ENCODE results near the gene LCT.
"Not testable (repeated sequence)": the region's sequence is repeated elsewhere in the genome, so short reads cannot be mapped to it uniquely, and the experiment has no call there.

LCT gene

DNA sequence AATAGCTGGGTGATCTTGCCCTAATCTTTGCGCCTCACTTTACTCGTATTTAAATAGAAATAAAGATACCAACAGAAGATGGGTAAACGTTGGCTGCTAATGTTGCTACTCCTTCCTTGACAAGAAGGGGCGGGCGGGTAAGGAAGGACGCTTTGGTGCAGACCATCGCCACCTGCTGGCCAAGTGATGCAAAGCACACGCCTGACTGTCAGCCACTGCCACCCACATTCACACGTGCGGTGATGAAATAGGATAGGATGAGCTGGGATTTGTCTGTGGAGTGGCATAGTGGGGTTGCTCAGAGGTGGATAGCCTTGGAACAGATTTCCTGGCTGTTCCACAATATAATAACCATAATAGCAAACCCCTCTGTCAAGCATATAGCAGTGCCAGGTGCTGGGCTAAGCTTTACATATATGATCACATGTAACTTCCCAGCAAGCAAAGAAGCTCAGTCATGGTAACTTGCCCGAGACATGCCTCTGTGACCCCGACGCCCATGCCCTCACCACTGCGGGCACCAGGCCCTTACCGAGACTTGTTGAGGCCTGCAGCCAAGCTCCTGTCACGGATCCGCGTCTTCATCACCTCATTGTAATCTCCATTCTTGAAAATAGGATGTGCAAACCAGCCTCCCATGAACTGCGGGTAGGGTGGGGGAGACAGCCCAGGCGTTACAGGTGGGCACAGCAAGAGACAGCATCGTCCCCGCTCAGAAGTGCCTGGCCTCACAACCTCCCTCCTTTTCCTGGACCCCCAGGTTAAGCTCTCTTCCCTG is 39.3 kb downstream of the LCT start:
- DNase-seq: peak; percentile 14

DNA sequence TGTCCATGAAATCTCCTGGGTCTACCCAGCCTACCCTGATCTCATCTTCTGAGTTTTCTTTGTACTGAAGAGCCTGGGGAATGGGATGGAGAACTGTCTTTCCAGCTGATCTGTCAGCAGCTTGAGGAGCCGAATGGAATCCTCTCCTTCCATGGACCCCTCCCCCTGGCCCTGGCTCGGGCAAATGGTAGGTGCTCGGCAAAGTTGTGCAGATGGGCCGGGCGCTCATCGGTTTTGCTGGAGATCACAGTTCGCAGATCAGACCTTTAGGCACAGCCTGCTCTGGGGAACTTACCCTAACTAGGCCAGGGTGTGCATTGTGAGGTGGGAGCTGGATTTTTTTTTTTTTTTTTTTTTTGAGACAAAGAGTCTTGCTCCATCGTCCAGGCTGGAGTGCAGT is 40.4 kb downstream of the LCT start:
- no peak for DNase-seq

GRCh38 chr2:135795641-135796040 is 41.3 kb downstream of the LCT start:
- DNase-seq: not testable (repeated sequence)

DNA sequence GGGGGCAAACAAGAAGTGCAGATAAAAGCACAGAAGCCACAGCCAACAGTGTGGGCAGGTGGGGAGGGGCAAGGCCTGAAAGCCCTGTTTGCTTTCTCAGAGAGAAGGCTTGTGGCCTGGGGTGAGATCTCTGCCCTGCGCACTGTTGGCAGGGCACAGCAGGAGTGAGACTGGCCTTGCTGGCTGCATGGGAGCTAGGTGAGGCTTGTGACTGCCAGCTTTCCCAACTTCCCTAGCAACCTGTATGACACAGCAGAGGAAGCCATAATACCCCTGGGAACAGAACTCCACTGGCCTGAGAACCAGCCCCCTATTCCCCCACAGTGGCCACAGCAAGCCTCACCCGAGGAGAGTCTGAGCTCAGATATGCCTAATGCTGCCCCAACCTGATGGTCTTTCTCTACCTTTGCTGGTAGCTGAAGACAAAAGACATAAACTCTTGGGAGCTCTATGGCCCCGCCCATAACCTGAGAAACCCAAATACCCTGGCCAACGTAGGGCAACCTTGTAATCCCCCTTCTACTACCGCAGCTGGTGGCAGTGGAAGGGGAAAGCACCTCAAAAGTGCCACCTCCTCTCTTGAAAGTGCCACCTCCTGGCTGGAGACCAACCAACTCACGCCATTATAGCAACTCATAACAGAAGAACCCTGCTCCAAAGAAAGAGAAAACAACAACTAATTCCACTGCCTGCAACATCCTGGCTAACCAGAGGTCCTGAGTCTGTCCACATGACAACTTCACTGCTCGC is 44.4 kb downstream of the LCT start:
- DNase-seq: no peak

DNA sequence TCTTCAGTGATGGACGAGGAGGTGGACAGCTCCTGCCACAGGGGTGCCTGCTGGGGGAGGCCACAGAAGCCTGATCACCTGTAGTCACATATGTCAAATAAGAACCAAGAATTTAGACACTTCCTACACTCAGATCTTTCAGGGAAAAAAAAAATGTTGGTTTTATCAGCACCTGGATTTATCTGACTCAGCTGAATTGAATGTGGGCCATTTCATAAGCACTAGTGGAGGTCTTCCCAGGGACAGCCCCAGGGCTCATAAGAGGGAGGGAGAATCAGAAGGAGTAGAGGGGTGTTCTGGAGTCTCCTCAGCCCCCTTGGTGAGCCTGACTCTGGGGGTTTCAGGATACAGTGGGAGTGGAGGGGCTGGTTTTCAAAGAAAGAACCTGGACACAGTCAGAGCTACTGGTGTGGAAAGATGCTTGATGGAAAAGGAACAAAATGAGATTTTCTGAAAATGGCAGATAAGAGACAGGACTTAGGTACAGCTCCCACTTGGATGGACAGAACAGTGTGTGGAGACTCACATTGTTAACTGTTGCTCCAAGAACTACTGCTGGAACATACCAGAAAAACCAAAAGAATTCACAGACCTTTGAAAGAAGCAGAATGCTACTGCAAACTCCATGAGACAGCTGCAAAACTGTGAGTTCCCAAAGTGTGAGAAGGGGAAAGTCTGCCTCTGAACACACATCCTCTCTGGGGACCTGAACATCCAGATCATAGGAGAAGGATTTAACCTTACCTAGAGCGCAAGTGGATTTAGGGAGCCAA is 45.4 kb downstream of the LCT start:
- DNase-seq: no peak

DNA sequence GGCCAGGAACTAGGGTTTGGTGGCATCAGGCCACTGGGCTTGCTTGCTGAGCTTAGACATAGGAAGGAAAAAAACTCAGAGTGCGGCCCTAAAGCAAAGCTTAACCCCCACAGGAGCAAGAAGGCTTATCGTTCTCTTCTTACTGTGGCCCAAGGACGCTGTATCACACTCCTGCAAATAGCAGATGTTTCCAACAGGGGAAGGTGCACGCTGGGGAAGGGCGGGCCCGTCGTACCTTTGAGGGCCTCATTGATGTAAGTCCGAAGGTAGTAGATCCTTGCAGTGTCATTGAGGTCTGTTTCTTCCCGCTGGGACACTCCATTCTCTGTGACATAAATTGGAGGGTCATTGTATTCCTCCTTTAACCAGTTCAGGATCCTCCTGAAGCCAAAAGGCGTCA is 46.6 kb downstream of the LCT start:
- no peak for DNase-seq

DNA sequence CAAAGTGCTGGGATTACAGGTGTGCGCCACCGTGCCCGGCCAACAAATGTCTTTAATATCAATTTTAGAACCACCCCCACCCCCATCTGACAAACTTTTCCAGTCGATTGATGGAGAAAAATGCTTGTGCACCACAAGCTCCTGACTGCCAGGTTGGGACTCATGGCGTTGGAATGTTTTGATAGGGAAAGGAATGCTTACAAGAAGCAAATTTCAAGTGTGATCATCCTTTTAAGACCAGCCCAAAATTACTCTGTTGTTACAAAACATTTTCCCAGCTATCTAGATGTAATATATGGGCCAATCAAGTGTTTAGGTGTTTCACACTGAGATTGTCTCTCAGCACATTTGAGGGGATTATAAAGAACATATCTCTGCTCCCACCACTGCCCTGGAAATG is 50.2 kb downstream of the LCT start:
- DNase-seq: no peak

DNA sequence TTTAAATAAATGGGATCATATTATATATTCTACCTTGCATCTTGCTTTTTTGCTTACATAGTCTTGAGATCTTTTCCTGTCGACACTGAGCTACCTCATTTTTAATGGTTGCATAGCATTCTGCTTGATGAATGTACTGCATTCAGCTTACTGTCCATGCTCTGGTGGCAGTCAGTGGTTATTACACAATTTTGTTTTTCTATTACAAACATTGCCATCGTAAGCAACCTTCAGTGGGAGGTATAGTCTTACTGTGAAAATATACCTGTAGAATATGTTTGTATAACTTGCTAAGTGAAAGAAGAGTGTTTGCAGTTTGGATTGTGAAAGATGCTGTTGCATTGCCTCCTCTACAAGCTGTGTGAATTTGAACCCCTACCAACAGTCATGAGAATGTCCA is 52.0 kb downstream of the LCT start:
- no peak for DNase-seq

- no peak for DNase-seq
Measured at GRCh38 chr2:135783439-135783838, 53.5 kb downstream of the LCT start.

GRCh38 chr2:135782231-135782630 is 54.8 kb downstream of the LCT start:
- DNase-seq: no peak

- no peak for DNase-seq
Measured at GRCh38 chr2:135776367-135776766, 60.6 kb downstream of the LCT start.

- DNase-seq: no peak
Measured at GRCh38 chr2:135775420-135775819, 61.6 kb downstream of the LCT start.

DNA sequence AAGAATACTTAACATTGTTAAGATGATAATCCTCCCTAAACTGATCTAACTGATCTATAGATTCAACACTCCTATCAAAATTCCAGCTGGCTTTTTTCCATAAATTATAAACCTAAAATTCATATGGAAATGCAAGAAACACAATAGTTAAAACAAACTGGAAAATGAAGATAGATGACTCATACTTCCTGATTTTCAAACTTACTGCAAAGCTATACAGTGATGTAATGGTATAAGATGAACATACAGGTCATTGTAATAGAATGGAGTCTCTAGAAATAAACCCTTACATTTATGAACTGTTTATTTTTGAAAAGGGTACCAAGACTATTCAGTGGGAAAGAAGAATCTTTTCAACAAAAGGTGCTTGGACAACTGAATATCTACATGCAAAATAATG is 63.1 kb downstream of the LCT start:
- DNase-seq: no peak

DNA sequence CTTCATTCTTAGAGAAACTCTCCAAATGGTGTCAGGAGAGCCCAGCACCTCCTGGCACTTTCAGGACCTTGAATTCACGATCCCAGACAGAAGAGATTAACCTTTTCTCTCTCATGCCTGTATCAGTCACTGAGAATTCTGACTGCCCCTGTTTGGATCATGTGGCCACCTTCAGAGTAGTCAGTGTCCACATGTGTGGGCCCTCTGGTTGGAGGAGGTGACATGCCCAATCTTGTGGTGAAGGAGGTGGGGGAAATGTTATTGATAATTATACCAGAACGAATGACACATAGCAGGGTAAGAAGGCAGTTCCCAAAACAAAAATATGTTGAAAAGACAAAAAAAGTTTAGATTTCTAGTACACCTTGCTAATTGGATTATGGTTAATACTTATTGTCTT is 63.7 kb downstream of the LCT start:
- DNase-seq: no peak

- DNase-seq: no peak
Measured at GRCh38 chr2:135768863-135769262, 68.1 kb downstream of the LCT start.

GRCh38 chr2:135762530-135762929 is 74.5 kb downstream of the LCT start:
- DNase-seq: no peak

DNA sequence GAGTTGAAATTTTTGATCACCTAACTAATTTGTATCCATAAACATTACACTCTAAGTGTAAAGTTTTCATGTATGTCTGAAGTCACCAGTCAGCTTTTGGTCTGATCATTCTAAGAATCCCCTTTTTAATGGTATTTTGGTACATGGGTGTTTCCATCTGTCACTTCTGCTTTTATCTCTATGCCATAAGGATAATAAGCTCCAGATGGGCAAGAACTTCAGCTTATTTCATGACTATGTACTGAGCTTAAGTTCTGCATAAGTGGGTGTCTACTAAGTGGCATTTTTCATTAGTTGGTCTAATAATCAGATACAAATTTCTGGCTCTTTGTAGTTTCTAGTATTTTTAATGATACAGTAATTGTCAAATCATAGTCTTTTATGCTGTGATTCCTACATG is 75.0 kb downstream of the LCT start:
- DNase-seq: no peak

- no peak for DNase-seq
Measured at GRCh38 chr2:135756692-135757091, 80.3 kb downstream of the LCT start.

DNA sequence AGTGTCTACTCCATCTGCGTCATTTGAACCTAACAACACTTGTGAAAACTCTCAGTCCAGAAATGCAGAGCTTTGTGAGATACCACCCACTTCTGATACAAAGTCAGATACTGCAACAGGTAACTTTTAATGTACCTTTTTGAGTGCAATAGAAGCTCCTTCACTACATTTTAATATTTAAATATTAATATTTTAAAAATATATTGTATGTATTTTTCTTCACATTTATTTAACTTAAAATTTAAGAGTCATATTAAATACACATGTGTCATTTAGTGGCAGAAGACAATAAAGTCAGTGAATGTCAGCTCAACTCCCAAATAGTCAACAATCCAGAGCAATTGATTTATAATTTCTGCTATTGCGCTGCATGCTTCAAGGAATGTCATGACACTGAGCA is 81.4 kb downstream of the LCT start:
- DNase-seq: no peak

DNA sequence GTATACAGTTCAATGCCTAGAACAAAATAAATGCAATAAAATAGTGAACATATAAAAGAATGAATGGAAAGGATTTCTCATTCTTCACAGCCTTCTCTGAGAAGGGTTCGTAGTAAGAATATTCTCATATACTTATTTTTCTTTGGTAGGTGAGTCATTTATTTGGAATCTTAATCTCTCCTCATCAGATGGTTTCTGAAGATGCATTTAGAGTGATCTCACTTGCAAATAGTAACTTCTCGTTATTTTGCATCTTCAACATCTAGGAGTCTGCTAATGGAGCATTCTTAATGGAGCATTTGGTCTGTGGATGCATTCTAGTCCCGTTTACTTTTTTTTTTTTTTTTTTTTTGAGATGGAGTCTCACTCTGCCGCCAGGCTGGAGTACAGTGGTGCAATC is 91.4 kb downstream of the LCT start:
- no peak for DNase-seq

GRCh38 chr2:135744760-135745314 is 92.1 kb downstream of the LCT start:
- no peak for DNase-seq

GRCh38 chr2:135743860-135744259 is 93.1 kb downstream of the LCT start:
- DNase-seq: no peak

GRCh38 chr2:135742325-135742757 is 94.6 kb downstream of the LCT start:
- DNase-seq: peak; percentile 43

All from activated gamma-delta T cell (primary cell).